ENCODE results near the gene OR2D2. TPM values are rescaled to one million over a fixed set of nuclear protein-coding genes. Genes with fewer than 3 reads are reported as not detected.
"Not testable (repeated sequence)": the region's sequence is repeated elsewhere in the genome, so short reads cannot be mapped to it uniquely, and the experiment has no call there.

Gene OR2D2
- total and polyA plus RNA-seq, 7 donors, result not detected

DNA sequence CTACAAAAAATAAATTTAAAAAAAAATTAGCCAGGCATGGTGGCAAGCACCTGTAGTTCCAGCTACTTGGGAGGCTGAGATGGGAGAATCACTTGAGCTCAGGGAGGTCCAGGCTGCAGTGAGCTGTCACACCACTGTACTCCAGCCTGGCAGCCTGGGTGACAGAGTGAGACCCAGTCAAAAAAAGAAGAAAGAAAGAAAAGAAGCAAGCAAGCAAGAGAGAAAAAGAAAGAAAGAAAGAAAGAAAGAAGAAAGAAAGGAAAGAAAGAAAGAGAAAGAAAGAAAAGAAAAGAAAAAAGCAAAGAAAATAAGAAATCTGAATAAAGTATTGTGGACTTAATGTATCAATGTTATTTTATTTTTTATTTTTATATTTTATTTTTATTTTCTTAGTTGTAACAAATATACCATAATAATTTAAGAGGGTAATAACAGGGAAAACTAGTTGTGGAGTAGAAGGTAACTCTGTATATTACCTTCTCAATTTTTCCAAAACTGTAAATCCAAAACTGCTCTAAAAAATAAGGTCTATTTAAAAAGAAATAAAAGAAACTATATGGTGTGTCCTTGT lies 32.8 kb upstream of the OR2D2 start:
- Histone ChIP-seq H3K4me1 (peaks cover 0 to 15% (median 10%) of the 10 kb centered on the region in 4 donors), H3K9me3 (no peaks in the 10 kb centered on the region), H3K27ac (no peak overlapping the region), H3K4me3 (no peak overlapping the region), H3K27me3 (no peaks in the 10 kb centered on the region), H3K36me3 (no peaks in the 10 kb centered on the region)
- no peak for DNase-seq
- TF ChIP-seq CTCF (IDR thresholded peaks at IDR 0.05) (no peak), POLR2AphosphoS5 (IDR thresholded peaks at IDR 0.05) (no peak), POLR2A (IDR thresholded peaks at IDR 0.05) (no peak)
- intact Hi-C loops (cut with DNase I), result loop anchor here (10.0 kb wide), 1 partner anchor 70 kb away; no protein-coding TSS in a partner anchor

DNA sequence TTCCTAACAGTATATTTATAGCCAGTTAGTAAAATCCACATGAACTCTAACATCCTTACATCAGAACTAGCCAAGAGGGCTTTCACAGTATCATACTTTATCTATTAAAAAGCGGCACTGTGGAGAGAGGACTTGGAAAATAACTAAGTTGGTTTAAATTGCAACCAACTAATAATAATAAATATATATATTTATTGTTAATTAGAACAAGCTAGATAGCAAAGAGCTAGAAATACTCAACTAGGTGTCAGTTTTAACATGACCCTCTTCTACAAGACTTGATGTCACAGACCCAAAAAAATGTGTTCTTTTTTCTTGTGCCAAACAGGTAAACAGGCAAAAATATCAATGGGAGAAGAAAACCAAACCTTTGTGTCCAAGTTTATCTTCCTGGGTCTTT lies 28.4 kb upstream of the OR2D2 start, which contains the start of gene OR2D3:
Gene OR2D3, plus strand, starts transcription at position 301 of the 400 bp plus-strand sequence. Its CDS starts 0 bp downstream, at position 301.
- Histone ChIP-seq H3K4me3 (no peak within 1 kb of the TSS), H3K9me3 (peaks cover 0 to 3% (median 0%) of the 10 kb centered on the region in 4 donors), H3K27ac (no peak within 1 kb of the TSS), H3K36me3 (no peaks in the 10 kb centered on the region), H3K27me3 (no peaks in the 10 kb centered on the region), H3K4me1 (no peaks in the 10 kb centered on the region)
- WGBS, 2 donors, result 94 to 97% methylated on average over 1 of the region's 1 CpG
- TF ChIP-seq POLR2A (IDR thresholded peaks at IDR 0.05), result no peak
- TF ChIP-seq EP300 (IDR thresholded peaks at IDR 0.05), result no peak
- no peak for TF ChIP-seq POLR2AphosphoS5 (IDR thresholded peaks at IDR 0.05)
- no peak for TF ChIP-seq CTCF (IDR thresholded peaks at IDR 0.05)
- DNase-seq, result no peak
- intact Hi-C loops (cut with DNase I), result loop anchor here (10.0 kb wide), 1 partner anchor 74 kb away; no protein-coding TSS in a partner anchor

DNA sequence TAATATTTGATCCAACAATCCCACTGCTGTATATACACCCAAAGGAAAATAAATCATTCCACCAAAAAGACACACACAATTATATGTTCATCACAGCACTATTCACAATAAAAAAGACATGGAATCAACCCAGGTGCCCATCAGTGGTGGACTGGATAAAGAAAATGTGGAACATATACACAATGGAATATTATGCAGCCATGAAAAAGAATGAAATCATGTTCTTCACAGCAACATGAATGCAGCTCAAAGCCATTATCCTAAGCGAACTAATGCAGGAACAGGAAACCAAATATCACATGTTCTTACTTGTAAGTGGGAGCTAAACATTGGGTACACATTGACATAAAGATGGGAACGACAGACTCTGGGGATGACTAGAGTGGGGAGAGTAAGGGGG lies 27.4 kb upstream of the OR2D2 start:
- WGBS, 2 donors, result 54 to 60% methylated on average over 2 of the region's 2 CpGs
- H3K27me3 ChIP-seq, result no peaks in the 10 kb centered on the region

DNA sequence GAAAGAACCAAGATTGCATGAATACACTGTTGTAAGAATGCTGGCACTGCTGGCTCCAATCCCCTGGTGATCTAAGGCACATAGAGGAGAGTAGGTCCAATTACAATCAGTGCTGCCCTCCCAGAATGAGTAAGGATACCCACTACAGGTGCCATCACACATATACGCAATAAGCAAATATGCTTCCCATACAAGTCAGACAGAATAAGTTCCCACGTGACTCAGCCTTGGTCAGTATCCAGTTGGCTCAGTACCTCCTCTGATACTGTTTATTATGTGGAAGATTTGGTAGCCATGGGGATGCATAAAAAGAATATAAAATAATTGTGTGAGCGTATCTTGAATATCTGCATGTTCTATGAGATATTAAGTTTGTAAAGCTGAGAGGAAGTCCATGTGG lies 19.6 kb upstream of the OR2D2 start:
- WGBS, 2 donors, result 23 to 74% methylated on average over 3 of the region's 3 CpGs
- intact Hi-C loops (cut with DNase I), result no loop called here
- Histone ChIP-seq H3K4me1 (peaks cover 0 to 4% (median 0%) of the 10 kb centered on the region in 4 donors), H3K27ac (no peak overlapping the region), H3K4me3 (no peak overlapping the region), H3K27me3 (no peaks in the 10 kb centered on the region), H3K36me3 (no peaks in the 10 kb centered on the region), H3K9me3 (no peaks in the 10 kb centered on the region)
- no peak for TF ChIP-seq EP300 (IDR thresholded peaks at IDR 0.05)
- TF ChIP-seq POLR2AphosphoS5 (IDR thresholded peaks at IDR 0.05), result no peak
- no peak for TF ChIP-seq POLR2A (IDR thresholded peaks at IDR 0.05)
- no peak for TF ChIP-seq CTCF (IDR thresholded peaks at IDR 0.05)
- DNase-seq, result no peak

More for the DNA sequence above, 27.4 kb upstream of the OR2D2 start:
- Histone ChIP-seq H3K4me1 (no peaks in the 10 kb centered on the region), H3K4me3 (no peak overlapping the region), H3K9me3 (peaks cover 0 to 3% (median 0%) of the 10 kb centered on the region in 4 donors), H3K36me3 (no peaks in the 10 kb centered on the region), H3K27ac (no peak overlapping the region)
- TF ChIP-seq POLR2AphosphoS5 (IDR thresholded peaks at IDR 0.05), result no peak
- TF ChIP-seq CTCF (IDR thresholded peaks at IDR 0.05), result no peak
- no peak for TF ChIP-seq EP300 (IDR thresholded peaks at IDR 0.05)
- TF ChIP-seq POLR2A (IDR thresholded peaks at IDR 0.05), result no peak
- intact Hi-C loops (cut with DNase I), result loop anchor here (10.0 kb wide), 1 partner anchor 75 kb away; no protein-coding TSS in a partner anchor
- DNase-seq, result no peak

DNA sequence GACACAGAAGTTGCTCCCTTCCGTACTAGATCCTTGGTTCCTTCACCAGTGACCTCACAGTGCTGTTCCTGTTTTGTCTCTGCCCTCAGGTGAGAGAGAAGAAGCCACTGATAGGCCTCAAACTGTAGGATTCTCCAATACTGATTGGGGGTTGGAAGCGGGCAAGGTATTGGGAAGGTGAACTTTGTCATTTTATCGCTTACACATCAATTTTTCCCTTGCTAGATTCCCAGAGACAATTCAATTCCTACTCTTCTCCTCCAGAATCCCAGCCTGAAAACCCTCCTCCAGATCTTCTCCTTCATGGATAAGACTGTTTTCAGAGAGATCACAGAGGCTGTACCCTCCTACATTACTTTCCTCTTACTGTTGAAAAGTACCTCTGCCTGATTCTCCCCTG lies 19.1 kb upstream of the OR2D2 start:
- 95 to 97% methylated on average over 3 of the region's 3 CpGs for WGBS, 2 donors
- Histone ChIP-seq H3K4me1 (peaks cover 0 to 4% (median 0%) of the 10 kb centered on the region in 4 donors), H3K27ac (no peak overlapping the region), H3K9me3 (no peaks in the 10 kb centered on the region), H3K36me3 (no peaks in the 10 kb centered on the region), H3K27me3 (no peaks in the 10 kb centered on the region), H3K4me3 (no peak overlapping the region)
- TF ChIP-seq CTCF (IDR thresholded peaks at IDR 0.05), result no peak
- TF ChIP-seq EP300 (IDR thresholded peaks at IDR 0.05), result no peak
- no peak for TF ChIP-seq POLR2AphosphoS5 (IDR thresholded peaks at IDR 0.05)
- no peak for TF ChIP-seq POLR2A (IDR thresholded peaks at IDR 0.05)
- intact Hi-C loops (cut with DNase I), result no loop called here
- DNase-seq, result no peak

GRCh38 chr11:6904804-6905203 lies 12.5 kb upstream of the OR2D2 start:
- H3K36me3 ChIP-seq; DNase-seq; H3K27me3 ChIP-seq; intact Hi-C loops (cut with DNase I); H3K27ac ChIP-seq; H3K4me1 ChIP-seq; H3K4me3 ChIP-seq; H3K9me3 ChIP-seq: not testable (repeated sequence)
- 78 to 91% methylated on average over 13 of the region's 13 CpGs for WGBS, 2 donors
